ENCODE measurements around the gene FAM120B.
A peak's percentile ranks its signal among the peaks of the same experiment; 100 is the strongest.

Gene FAM120B

DNA sequence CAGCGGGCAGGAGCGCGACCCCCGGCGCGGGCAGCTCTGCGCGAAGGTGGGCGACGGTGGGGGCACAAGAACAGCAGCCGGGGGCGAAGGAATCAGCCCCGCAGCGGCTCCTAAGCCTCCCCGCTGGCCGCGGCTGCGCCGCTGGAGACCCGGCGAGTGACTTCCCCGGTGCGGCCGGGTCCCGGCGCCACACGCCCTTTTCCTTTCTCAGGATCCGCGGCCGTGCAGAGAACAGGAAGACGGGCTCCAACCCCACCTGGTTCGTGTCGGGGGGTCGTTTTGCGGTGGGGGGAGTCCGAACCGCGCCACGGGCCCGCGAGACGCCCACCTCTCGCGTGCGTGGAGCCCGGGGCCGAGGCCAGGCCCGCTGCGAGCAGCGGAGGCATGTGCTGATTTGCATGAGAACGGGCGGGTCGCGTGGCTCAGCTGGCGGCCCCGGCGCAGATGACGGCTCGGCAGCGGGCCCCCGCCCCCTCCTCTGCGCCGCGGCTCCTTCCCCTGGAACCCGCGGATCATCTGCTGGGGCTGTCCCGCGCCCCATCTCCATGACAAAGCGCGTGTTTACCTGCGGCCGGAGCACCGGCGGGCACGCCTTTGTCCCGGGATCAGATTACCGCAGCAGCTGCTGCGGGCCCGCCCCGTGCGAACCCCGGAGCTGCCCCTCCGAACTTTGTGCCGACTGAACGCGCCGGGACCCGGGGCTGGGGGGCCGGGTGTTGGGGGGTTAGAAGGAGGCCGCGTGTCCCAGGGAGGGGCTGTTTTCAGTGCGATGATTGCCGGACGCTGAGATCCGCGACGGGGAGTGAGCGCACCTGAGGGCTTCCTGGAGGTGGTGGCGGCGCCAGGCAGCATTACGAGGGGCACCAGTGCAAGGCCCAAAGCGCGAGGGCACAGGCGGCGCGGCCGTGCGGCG is 10.8 kb upstream of the FAM120B start:
- H3K9me3 ChIP-seq (ENCODE audit: control insufficient read depth, insufficient read depth, low read length): no peaks in the 10 kb centered on the region; the same call in 1 of the 2 replicates
- peak overlapping the region; percentile 42 for H3K9ac ChIP-seq (ENCODE audit: low read depth, low read length)
- no peaks in the 10 kb centered on the region for H3K36me3 ChIP-seq (ENCODE audit: insufficient read depth, low read length)
- peaks cover 5% of the 10 kb centered on the region for H3K4me1 ChIP-seq (ENCODE audit: insufficient read depth, low read length)

DNA sequence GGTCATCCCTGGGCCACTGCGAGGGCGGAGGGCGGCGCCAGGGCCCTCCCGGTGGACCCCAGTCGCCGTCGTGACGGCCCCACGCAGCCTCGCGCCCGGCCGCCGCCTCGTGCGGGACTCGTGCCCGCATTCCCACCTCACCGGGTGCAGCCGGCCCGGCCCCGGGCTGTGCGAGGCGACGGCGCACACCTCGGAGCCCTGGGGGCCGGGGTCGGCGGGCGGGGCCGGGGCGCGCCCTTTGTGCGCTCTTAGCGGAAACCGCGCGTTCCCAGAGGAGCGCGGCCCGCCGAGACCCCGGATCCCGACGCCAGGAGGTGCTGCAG is 10.2 kb upstream of the FAM120B start:
- peak overlapping the region; percentile 42; the same call in 1 of the 2 replicates for H3K9ac ChIP-seq (ENCODE audit: low read depth, low read length)
- no peaks in the 10 kb centered on the region for H3K36me3 ChIP-seq (ENCODE audit: insufficient read depth, low read length)
- peaks cover 5% of the 10 kb centered on the region for H3K9me3 ChIP-seq (ENCODE audit: control insufficient read depth, insufficient read depth, low read length)
- peaks cover 5% of the 10 kb centered on the region for H3K4me1 ChIP-seq (ENCODE audit: insufficient read depth, low read length)

DNA sequence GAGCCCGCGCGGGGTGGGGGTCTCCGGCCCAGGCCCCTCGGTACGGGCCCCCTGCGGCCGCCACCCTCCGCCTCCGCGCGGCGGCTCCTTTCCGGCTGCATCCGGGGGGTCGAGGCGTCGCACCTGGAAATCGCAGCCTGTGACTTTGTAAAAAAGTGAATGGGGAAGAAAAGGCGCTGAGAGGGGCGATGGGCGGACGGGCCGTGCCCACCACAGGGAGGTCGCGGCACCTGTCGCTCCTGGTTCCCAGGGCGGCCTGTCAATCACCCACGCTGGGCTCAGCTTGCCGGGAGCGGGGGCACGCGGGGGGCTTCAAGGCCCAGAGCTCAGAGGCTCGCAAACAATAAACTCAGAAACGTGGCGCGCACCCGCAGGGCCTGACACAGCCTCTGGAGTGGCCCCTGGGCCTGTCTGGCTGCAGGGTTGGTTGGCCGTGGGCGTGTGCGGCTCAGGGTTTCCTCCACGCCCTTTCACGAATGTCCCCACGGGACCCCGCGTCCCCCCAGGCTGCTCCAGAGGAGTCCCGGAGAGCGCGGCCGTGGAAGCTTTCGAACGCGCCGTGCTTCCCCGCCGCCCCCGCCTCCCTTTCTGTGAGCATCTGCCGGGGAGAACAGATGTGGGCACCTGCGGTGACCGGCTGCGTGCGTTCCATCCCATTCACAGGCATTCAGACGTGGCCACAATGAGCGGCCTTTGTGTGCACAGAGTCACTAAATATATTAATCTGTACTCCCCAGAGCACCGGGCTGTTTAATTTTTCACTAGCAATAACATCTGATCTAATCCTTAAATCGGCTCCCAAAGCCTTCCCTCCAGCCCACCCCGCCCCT is 9.6 kb upstream of the FAM120B start:
- H3K9ac ChIP-seq (ENCODE audit: low read depth, low read length): peak overlapping the region; percentile 42; the same call in 1 of the 2 replicates
- peaks cover 5% of the 10 kb centered on the region for H3K4me1 ChIP-seq (ENCODE audit: insufficient read depth, low read length)
- no peaks in the 10 kb centered on the region for H3K36me3 ChIP-seq (ENCODE audit: insufficient read depth, low read length)

GRCh38 chr6:170297576-170298330 is 8.8 kb upstream of the FAM120B start:
- Histone ChIP-seq H3K9ac (ENCODE audit: low read depth, low read length) (no peak overlapping the region), H3K9me3 (ENCODE audit: control insufficient read depth, insufficient read depth, low read length) (peaks cover 8% of the 10 kb centered on the region), H3K4me1 (ENCODE audit: insufficient read depth, low read length) (peaks cover 5% of the 10 kb centered on the region), H3K36me3 (ENCODE audit: insufficient read depth, low read length) (no peaks in the 10 kb centered on the region)

More for the DNA sequence above, 9.6 kb upstream of the FAM120B start:
- H3K9me3 ChIP-seq (ENCODE audit: control insufficient read depth, insufficient read depth, low read length): peaks cover 8% of the 10 kb centered on the region

DNA sequence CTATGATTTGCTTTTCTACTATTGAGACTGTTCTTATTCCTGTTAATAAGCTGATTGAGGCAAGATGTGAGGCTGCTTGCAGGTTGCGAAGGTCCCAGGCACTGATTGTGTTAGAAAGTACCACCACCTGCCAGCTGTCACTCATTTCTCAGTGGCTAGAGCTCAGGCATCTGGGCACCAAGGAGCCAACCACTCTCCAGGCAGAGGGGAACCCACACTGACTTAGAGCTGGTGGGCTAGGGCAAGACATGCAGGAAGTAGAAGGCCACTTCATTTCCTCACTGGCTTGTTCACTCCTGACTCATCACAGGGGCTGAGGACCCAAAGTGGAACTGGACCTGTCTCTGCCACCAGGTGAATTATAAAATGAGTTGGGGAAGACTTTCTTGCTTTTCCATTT is 7.9 kb upstream of the FAM120B start:
- Histone ChIP-seq H3K9me3 (ENCODE audit: control insufficient read depth, insufficient read depth, low read length) (peaks cover 8% of the 10 kb centered on the region), H3K36me3 (ENCODE audit: insufficient read depth, low read length) (no peaks in the 10 kb centered on the region), H3K9ac (ENCODE audit: low read depth, low read length) (no peak overlapping the region), H3K4me1 (ENCODE audit: insufficient read depth, low read length) (peaks cover 5% of the 10 kb centered on the region)

DNA sequence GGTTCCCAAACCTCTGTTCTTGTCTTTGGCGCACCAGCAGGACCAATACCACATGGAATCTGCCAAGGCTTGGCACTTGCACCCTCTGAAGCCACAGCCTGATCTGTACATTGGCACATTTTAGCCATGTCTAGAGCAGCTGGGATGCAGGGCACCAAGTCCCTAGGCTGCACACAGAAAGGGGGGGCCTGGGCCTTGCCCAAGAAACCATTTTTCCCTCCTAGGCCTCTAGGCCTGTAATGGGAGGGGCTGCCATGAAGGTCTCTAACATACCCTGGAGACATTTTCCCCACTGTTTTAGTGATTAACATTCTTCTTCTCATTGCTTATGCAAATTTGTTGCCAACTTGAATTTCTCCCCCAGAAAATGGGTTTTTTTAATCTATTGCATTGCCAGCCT is 5.4 kb upstream of the FAM120B start:
- Histone ChIP-seq H3K9ac (ENCODE audit: low read depth, low read length) (no peak overlapping the region), H3K4me1 (ENCODE audit: insufficient read depth, low read length) (peaks cover 9% of the 10 kb centered on the region), H3K9me3 (ENCODE audit: control insufficient read depth, insufficient read depth, low read length) (peaks cover 11% of the 10 kb centered on the region), H3K36me3 (ENCODE audit: insufficient read depth, low read length) (no peaks in the 10 kb centered on the region; the same call in 1 of the 2 replicates)

DNA sequence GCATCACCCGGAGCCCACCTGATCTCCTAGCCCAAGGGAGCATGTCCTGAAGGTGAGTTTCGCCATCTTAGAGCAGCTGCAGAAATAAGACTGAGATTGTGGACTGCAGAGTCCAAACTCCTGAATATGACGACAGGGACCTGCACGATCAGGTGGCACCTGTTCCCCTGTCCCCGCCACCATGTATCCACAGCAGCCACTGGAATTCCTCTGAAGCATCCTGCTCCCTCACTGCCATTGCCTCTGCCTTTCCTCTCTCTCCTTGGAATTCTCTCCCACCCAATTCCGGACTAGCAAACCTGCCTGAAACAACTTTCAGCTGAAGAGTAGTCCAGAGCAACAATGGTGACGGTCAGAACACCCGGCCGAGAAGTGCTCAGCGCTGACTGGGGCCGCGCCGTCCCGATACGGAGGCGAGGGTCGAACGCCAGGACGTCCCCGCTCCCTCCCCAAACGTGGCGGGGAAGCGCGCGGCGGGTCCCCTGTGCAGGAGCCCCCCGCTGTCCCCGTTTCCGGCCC is 694 bp upstream of the FAM120B start:
- peaks cover 8% of the 10 kb centered on the region; the same call in 1 of the 2 replicates for H3K4me1 ChIP-seq (ENCODE audit: insufficient read depth, low read length)
- H3K9ac ChIP-seq (ENCODE audit: low read depth, low read length): peak overlapping the region; percentile 87
- peaks cover 11% of the 10 kb centered on the region; the same call in 1 of the 2 replicates for H3K9me3 ChIP-seq (ENCODE audit: control insufficient read depth, insufficient read depth, low read length)
- no peaks in the 10 kb centered on the region; the same call in 1 of the 2 replicates for H3K36me3 ChIP-seq (ENCODE audit: insufficient read depth, low read length)

- Histone ChIP-seq H3K9me3 (ENCODE audit: control insufficient read depth, insufficient read depth, low read length) (peaks cover 4% of the 10 kb centered on the region; the same call in 1 of the 2 replicates), H3K4me1 (ENCODE audit: insufficient read depth, low read length) (peaks cover 8% of the 10 kb centered on the region; the same call in 1 of the 2 replicates), H3K36me3 (ENCODE audit: insufficient read depth, low read length) (no peaks in the 10 kb centered on the region; the same call in 1 of the 2 replicates), H3K9ac (ENCODE audit: low read depth, low read length) (peak overlapping the region; percentile 87; the same call in 1 of the 2 replicates)
These were observed 555 bp downstream of the FAM120B start for GRCh38 chr6:170307080-170307545.

DNA sequence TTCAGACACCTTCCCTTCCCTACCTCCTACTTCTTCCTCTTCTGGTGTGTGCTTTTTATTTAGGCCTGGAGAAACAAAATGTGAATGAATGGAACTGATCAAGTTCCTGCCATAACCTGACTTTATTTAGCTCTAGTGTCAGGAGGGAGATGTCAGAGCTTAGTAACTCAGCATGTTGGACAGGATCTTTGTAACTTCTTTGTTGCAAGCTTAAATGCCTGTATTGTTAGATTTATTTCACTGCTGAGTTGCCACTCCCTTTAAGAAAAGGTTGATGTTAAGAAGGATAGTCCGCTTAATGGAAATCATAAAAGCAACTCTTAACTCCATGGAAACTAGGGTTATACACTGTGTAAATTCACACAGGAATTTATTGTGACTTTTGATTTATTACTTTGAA is 2.2 kb downstream of the FAM120B start:
- Histone ChIP-seq H3K9ac (ENCODE audit: low read depth, low read length) (no peak overlapping the region), H3K9me3 (ENCODE audit: control insufficient read depth, insufficient read depth, low read length) (peaks cover 4% of the 10 kb centered on the region; the same call in 1 of the 2 replicates), H3K36me3 (ENCODE audit: insufficient read depth, low read length) (no peaks in the 10 kb centered on the region; the same call in 1 of the 2 replicates), H3K4me1 (ENCODE audit: insufficient read depth, low read length) (peaks cover 8% of the 10 kb centered on the region; the same call in 1 of the 2 replicates)

DNA sequence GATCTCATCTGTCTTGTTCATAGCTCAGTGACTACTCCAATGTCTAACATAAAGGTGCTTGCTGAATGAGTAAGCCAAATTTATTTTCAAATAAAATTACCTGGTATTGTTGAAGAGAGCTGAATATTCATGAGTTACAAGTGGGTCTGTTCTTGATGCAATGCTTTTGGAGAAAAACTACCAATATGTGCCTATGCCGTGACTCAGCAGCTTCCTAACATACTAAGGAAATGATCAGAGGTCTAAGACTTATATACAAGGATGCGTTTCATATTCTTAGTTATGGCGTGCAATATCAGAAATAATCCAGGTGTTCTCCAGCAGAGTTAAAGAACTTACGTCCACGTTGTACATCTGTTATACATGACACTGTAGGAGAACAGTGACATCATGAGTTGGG is 5.1 kb downstream of the FAM120B start:
- Histone ChIP-seq H3K9ac (ENCODE audit: low read depth, low read length) (no peak overlapping the region), H3K4me1 (ENCODE audit: insufficient read depth, low read length) (peaks cover 4% of the 10 kb centered on the region; the same call in 1 of the 2 replicates), H3K36me3 (ENCODE audit: insufficient read depth, low read length) (no peaks in the 10 kb centered on the region), H3K9me3 (ENCODE audit: control insufficient read depth, insufficient read depth, low read length) (no peaks in the 10 kb centered on the region)

GRCh38 chr6:170312876-170313275 is 6.3 kb downstream of the FAM120B start:
- Histone ChIP-seq H3K9ac (ENCODE audit: low read depth, low read length) (no peak overlapping the region), H3K4me1 (ENCODE audit: insufficient read depth, low read length) (no peaks in the 10 kb centered on the region; the same call in 1 of the 2 replicates), H3K36me3 (ENCODE audit: insufficient read depth, low read length) (no peaks in the 10 kb centered on the region), H3K9me3 (ENCODE audit: control insufficient read depth, insufficient read depth, low read length) (no peaks in the 10 kb centered on the region)

DNA sequence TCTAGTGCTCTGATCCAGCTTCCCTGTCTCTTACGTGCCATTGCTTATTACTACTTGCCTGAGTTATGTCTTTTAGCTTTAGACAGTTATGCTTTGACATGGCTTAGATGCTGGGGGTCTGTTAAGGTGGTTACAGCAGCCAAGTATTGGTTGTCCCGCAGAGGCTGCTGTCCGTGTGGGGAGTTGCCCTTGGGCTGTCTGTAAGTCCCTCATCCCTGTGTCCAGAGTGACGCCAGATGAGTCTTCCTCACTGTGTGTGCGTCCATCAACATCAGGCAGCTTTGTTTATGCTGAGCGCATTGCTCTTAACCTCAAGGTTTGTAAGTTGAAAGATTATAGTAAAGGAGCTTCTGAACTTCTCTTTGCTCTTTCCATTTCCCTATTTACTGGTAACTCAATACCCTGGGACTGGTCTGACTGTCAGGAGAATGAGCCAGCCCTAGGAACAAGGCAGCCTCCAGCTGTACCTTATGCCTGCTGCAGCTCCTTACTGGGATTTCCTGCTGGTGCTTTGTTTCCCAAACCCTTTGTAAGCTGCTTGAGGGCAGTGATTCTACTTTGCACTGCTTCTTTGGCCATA is 7.2 kb downstream of the FAM120B start:
- Histone ChIP-seq H3K9me3 (ENCODE audit: control insufficient read depth, insufficient read depth, low read length) (no peaks in the 10 kb centered on the region), H3K4me1 (ENCODE audit: insufficient read depth, low read length) (no peaks in the 10 kb centered on the region; the same call in 1 of the 2 replicates), H3K9ac (ENCODE audit: low read depth, low read length) (no peak overlapping the region), H3K36me3 (ENCODE audit: insufficient read depth, low read length) (peaks cover 7% of the 10 kb centered on the region; the same call in 1 of the 2 replicates)

DNA sequence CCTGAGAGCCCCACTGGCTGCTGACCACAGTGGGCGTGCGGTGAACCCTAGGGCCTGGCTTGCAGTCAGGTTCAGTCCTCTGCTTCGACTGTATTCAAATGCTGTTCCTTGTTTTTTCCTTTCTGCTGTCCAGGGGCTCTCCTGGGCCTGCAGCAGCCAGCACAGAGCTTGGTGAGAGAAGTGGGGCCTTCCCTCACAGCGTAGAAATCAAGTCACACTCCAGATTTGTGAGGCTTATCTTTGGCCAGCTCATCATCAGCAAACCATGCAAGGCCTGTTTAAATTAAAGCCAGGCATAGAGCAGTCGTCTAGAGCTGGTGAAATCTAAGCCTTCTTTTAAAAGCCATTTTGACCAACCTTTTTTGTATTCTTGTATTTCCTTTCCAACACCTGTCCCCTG is 8.4 kb downstream of the FAM120B start:
- Histone ChIP-seq H3K4me1 (ENCODE audit: insufficient read depth, low read length) (no peaks in the 10 kb centered on the region; the same call in 1 of the 2 replicates), H3K9ac (ENCODE audit: low read depth, low read length) (no peak overlapping the region), H3K36me3 (ENCODE audit: insufficient read depth, low read length) (peaks cover 15% of the 10 kb centered on the region), H3K9me3 (ENCODE audit: control insufficient read depth, insufficient read depth, low read length) (no peaks in the 10 kb centered on the region)
